ENCODE results near the gene SPDYE6. TPM values are rescaled to one million over a fixed set of nuclear protein-coding genes. Genes with fewer than 3 reads are reported as not detected.

Gene SPDYE6
- total and polyA plus RNA-seq, 2 donors (not counting 1 experiment from before 2014, with no cell fraction given), result not detected

DNA sequence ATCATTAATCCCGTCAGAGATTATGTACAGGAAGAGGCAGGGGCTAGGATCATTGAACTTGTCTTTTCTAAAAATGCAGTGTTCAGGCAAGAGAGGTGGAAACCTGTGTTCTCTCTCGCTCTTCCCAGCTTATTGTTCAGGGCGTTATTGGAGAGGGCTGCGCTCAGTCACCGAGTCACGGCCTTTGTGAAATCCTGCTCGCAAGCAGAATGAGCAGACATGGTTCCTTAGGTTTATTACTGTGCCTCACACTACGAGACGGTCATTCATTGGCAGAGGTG is 39.3 kb upstream of the SPDYE6 start:
- Histone ChIP-seq H3K79me2 (ENCODE audit: control insufficient read depth, insufficient read depth, low read length) (peaks cover 39% of the 10 kb centered on the region), H3K27ac (ENCODE audit: low read length in 2 of 2) (peak overlapping the region; percentile 86 to 88), H3K9me3 (ENCODE audit: control extremely low read depth in 1 of 3, control insufficient read depth in 2 of 3, insufficient read depth in 1 of 3, low read length in 2 of 3) (no peaks in the 10 kb centered on the region), H3K9ac (ENCODE audit: low read length) (peak overlapping the region; percentile 90), H3K36me3 (replicated peaks in 1 of 2; ENCODE audit: control extremely low read depth in 1 of 2, control insufficient read depth in 1 of 2, extremely low read depth in 1 of 2, insufficient read depth in 2 of 2, low read length in 1 of 2) (peaks cover 4 to 25% of the 10 kb centered on the region in 2 experiments), H2AFZ (ENCODE audit: insufficient read depth, low read depth, low read length, poor library complexity, severe bottlenecking) (peak overlapping the region; percentile 93), H3K4me3 (ENCODE audit: control extremely low read depth in 1 of 5, extremely low read depth in 1 of 5, insufficient read depth in 1 of 5, low read depth in 2 of 5, low read length in 4 of 5) (peak overlapping the region; percentile 50 to 98 (median 95)), H4K20me1 (ENCODE audit: control insufficient read depth, insufficient read depth, low read length, poor library complexity, severe bottlenecking) (peaks cover 15% of the 10 kb centered on the region), H3K27me3 (replicated peaks in 1 of 4; ENCODE audit: control extremely low read depth in 1 of 4, control insufficient read depth in 3 of 4, insufficient read depth in 4 of 4, low read length in 3 of 4) (no peaks in the 10 kb centered on the region), H3K4me1 (ENCODE audit: control insufficient read depth in 2 of 2, insufficient read depth in 2 of 2, low read length in 2 of 2) (peaks cover 15 to 25% of the 10 kb centered on the region in 2 donors), H3K4me2 (replicated peaks; ENCODE audit: low read depth, low read length, poor library complexity, severe bottlenecking) (peak overlapping the region; percentile 93)
- ChIA-PET POLR2A (interaction anchor here (0.6 to 2.4 kb wide), 14 partner anchors 9 to 570 kb away, joined by 3 to 18 read pairs (median 4); no protein-coding TSS in a partner anchor), CTCF (interaction anchor here (0.7 to 15.6 kb wide), 10 partner anchors 10 to 118 kb away, joined by 3 to 351 read pairs (median 6); no protein-coding TSS in a partner anchor)
- Mint-ChIP-seq H3K4me1 (peaks cover 30% of the 10 kb centered on the region), H3K27ac (peak overlapping the region; percentile 92), H3K27me3 (no peaks in the 10 kb centered on the region), H3K9me3 (ENCODE audit: insufficient read depth) (no peaks in the 10 kb centered on the region), H3K4me3 (peak overlapping the region; percentile 87)
- no peak for DNase-seq
- ATAC-seq (ENCODE audit: low read depth), result no peak
- 32% methylated on average over 8 of the region's 9 CpGs for WGBS (ENCODE audit: insufficient coverage)
- TF ChIP-seq, protein P1, sequence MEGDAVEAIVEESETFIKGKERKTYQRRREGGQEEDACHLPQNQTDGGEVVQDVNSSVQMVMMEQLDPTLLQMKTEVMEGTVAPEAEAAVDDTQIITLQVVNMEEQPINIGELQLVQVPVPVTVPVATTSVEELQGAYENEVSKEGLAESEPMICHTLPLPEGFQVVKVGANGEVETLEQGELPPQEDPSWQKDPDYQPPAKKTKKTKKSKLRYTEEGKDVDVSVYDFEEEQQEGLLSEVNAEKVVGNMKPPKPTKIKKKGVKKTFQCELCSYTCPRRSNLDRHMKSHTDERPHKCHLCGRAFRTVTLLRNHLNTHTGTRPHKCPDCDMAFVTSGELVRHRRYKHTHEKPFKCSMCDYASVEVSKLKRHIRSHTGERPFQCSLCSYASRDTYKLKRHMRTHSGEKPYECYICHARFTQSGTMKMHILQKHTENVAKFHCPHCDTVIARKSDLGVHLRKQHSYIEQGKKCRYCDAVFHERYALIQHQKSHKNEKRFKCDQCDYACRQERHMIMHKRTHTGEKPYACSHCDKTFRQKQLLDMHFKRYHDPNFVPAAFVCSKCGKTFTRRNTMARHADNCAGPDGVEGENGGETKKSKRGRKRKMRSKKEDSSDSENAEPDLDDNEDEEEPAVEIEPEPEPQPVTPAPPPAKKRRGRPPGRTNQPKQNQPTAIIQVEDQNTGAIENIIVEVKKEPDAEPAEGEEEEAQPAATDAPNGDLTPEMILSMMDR (IDR thresholded peaks at IDR 0.05), result no peak
- no peak for TF ChIP-seq EZH2 (IDR thresholded peaks at IDR 0.05; ENCODE audit: borderline replicate concordance, insufficient read depth, low read depth, low read length, poor library complexity, severe bottlenecking)
- intact Hi-C loops (cut with micrococcal nuclease), result no loop called here

DNA sequence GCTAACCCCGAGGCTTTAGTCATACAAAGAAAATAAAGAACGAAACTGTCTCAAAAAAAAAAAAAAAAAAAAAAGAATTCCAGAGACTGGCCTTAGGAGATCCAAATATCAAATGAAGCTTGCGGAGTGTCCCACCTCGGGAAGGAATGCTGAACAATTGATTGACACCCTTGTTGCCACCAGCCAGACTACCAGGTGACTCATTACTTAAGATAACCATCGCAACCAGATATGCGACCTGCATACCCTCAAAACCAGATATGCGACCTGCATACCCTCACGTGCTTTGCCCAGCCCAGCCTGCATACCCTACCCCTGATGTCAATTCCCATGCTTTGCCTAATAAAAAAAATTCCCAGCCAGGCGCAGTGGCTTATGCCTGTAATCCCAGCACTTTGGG is 37.2 kb upstream of the SPDYE6 start:
- intact Hi-C loops (cut with micrococcal nuclease), result no loop called here
- Histone ChIP-seq H3K36me3 (replicated peaks in 1 of 2; ENCODE audit: control extremely low read depth in 1 of 2, control insufficient read depth in 1 of 2, extremely low read depth in 1 of 2, insufficient read depth in 2 of 2, low read length in 1 of 2) (peaks cover 0 to 9% of the 10 kb centered on the region in 2 experiments), H3K79me2 (ENCODE audit: control insufficient read depth, insufficient read depth, low read length) (peaks cover 25% of the 10 kb centered on the region), H3K4me2 (replicated peaks; ENCODE audit: low read depth, low read length, poor library complexity, severe bottlenecking) (no peak overlapping the region), H3K4me1 (ENCODE audit: control insufficient read depth in 2 of 2, insufficient read depth in 2 of 2, low read length in 2 of 2) (peaks cover 15 to 26% of the 10 kb centered on the region in 2 donors), H4K20me1 (ENCODE audit: control insufficient read depth, insufficient read depth, low read length, poor library complexity, severe bottlenecking) (peaks cover 16% of the 10 kb centered on the region), H3K27ac (ENCODE audit: low read length in 2 of 2) (no peak overlapping the region), H3K9me3 (ENCODE audit: control extremely low read depth in 1 of 3, control insufficient read depth in 2 of 3, insufficient read depth in 1 of 3, low read length in 2 of 3) (no peaks in the 10 kb centered on the region), H3K4me3 (ENCODE audit: control extremely low read depth in 1 of 5, extremely low read depth in 1 of 5, insufficient read depth in 1 of 5, low read depth in 2 of 5, low read length in 4 of 5) (no peak overlapping the region), H2AFZ (ENCODE audit: insufficient read depth, low read depth, low read length, poor library complexity, severe bottlenecking) (no peak overlapping the region), H3K27me3 (replicated peaks in 1 of 4; ENCODE audit: control extremely low read depth in 1 of 4, control insufficient read depth in 3 of 4, insufficient read depth in 4 of 4, low read length in 3 of 4) (no peaks in the 10 kb centered on the region), H3K9ac (ENCODE audit: low read length) (no peak overlapping the region)
- ChIA-PET POLR2A (no interaction called here), CTCF (interaction anchor here (0.6 to 15.6 kb wide), 5 partner anchors 11 to 116 kb away, joined by 3 to 351 read pairs (median 7); partner anchors contain the start of gene SH2B2)
- WGBS (ENCODE audit: insufficient coverage), result 97% methylated on average over 9 of the region's 9 CpGs
- Mint-ChIP-seq H3K27ac (peak overlapping the region; percentile 20), H3K27me3 (no peaks in the 10 kb centered on the region), H3K9me3 (ENCODE audit: insufficient read depth) (no peaks in the 10 kb centered on the region), H3K4me1 (peaks cover 32% of the 10 kb centered on the region), H3K4me3 (no peak overlapping the region)
- DNase-seq, result no peak
- ATAC-seq (ENCODE audit: low read depth), result no peak
- no peak for TF ChIP-seq EZH2 (IDR thresholded peaks at IDR 0.05; ENCODE audit: borderline replicate concordance, insufficient read depth, low read depth, low read length, poor library complexity, severe bottlenecking)

Data from B cell (primary cell).